PC-9 (cell line): ENCODE measurements around the gene MFSD6. TPM values are rescaled to one million over a fixed set of nuclear protein-coding genes. Genes with fewer than 3 reads are reported as not detected.

ENCODE experiments used
- BruUV-seq: library from RNA; stranded (reverse); fragments of 400-500 nt; replicated peaks from 2 replicates; lab custom pipeline; 2021; lab: Mats Ljungman, UMichigan
- CTCF ChIA-PET: fragments of 300-600 bp; sonication (Branson Sonifier 250); formaldehyde crosslinking; loops from one replicate; lab custom pipeline; 2022; ENCODE audit warnings: antibody characterized with exemption; lab: Charles Lee
- POLR2A ChIA-PET: fragments of 300-600 bp; sonication (Branson Sonifier 250); formaldehyde crosslinking; loops from one replicate; lab custom pipeline; 2022; ENCODE audit warnings: antibody characterized with exemption; ENCODE audit not compliant: unreplicated experiment; lab: Charles Lee
- DNase-seq, 2 experiments: peaks; one replicate each; pipeline versions ENCODE4 v3.0.0 to v3.0.0-alpha.2; 2015 to 2022; ENCODE audit warnings: mixed read lengths in 1 of 2
- H2AFZ ChIP-seq: fragments of 200-600 bp; sonication (generic); 2 replicates; pipeline ENCODE4 v1.8.1; 2017; ENCODE audit warnings: antibody characterized with exemption
- H3F3A ChIP-seq: fragments of 200-600 bp; sonication (generic); 2 replicates; pipeline ENCODE4 v1.8.1; 2017; ENCODE audit warnings: antibody characterized with exemption, mild to moderate bottlenecking, low read depth; ENCODE audit not compliant: insufficient read depth
- H3K27ac ChIP-seq: fragments of 200-600 bp; sonication (generic); 2 replicates; pipeline ENCODE4 v1.6.1; 2016; ENCODE audit warnings: mixed run types
- H3K27me3 ChIP-seq: fragments of 200-600 bp; sonication (generic); 2 replicates; pipeline ENCODE4 v1.6.1; 2016; ENCODE audit warnings: low read depth, mixed run types; ENCODE audit not compliant: insufficient read depth
- H3K36me3 ChIP-seq: fragments of 200-600 bp; sonication (generic); 2 replicates; pipeline ENCODE4 v1.6.1; 2016; ENCODE audit warnings: low read depth, mixed run types
- H3K4me1 ChIP-seq: fragments of 200-600 bp; sonication (generic); replicated peaks from 2 replicates; pipeline ENCODE4 v1.6.1; 2016; ENCODE audit warnings: mixed run types; ENCODE audit not compliant: insufficient read depth
- H3K4me2 ChIP-seq: fragments of 200-600 bp; sonication (generic); 2 replicates; pipeline ENCODE4 v1.6.1; 2017; ENCODE audit warnings: mixed run types
- H3K4me3 ChIP-seq: fragments of 200-600 bp; sonication (generic); 2 replicates; pipeline ENCODE4 v1.6.1; 2016; ENCODE audit warnings: mixed run types
- H3K79me2 ChIP-seq: fragments of 200-600 bp; sonication (generic); 2 replicates; pipeline ENCODE4 v1.6.1; 2017; ENCODE audit warnings: low read depth, mixed run types
- H3K9me2 ChIP-seq: fragments of 200-600 bp; sonication (generic); 2 replicates; pipeline ENCODE4 v1.8.1; 2017; ENCODE audit warnings: mild to moderate bottlenecking; ENCODE audit not compliant: insufficient read depth
- H3K9me3 ChIP-seq: fragments of 200-600 bp; sonication (generic); 2 replicates; pipeline ENCODE4 v1.8.1; 2016; ENCODE audit warnings: low read depth; ENCODE audit not compliant: insufficient read depth
- H4K20me1 ChIP-seq: fragments of 200-600 bp; sonication (generic); 2 replicates; pipeline ENCODE4 v1.8.1; 2017; ENCODE audit not compliant: insufficient read depth
- CTCF ChIP-seq: fragments of 200-600 bp; sonication (generic); conservative IDR thresholded peaks from 2 replicates; pipeline ENCODE4 v1.6.1; 2017; ENCODE audit warnings: mixed run types, antibody characterized with exemption, mild to moderate bottlenecking, moderate library complexity
- EZH2 ChIP-seq: fragments of 200-600 bp; sonication (generic); IDR thresholded peaks from 2 replicates; pipeline ENCODE4 v1.8.0; 2017; ENCODE audit warnings: antibody characterized with exemption, low read depth
- intact Hi-C: fragments of 100-400 bp; cut with micrococcal nuclease; formaldehyde crosslinking; loops from one replicate; pipeline ENCODE4 v1.10.0; 2022; ENCODE audit not compliant: unreplicated experiment
- total RNA-seq: library from RNA; stranded (reverse); gene quantifications from 2 replicates; pipeline ENCODE4 v1.2.3, GENCODE V29; 2021

The MFSD6 gene
- total RNA-seq, 1 experiment from 2014 or later, result 15.6 TPM

- Histone ChIP-seq H3K9me2 (no peaks in the 10 kb centered on the region), H3K27me3 (no peaks in the 10 kb centered on the region), H4K20me1 (no peaks in the 10 kb centered on the region), H2AFZ (no peak overlapping the region), H3K4me2 (no peak overlapping the region), H3F3A (no peaks in the 10 kb centered on the region), H3K36me3 (no peaks in the 10 kb centered on the region), H3K4me3 (no peak overlapping the region), H3K27ac (no peak overlapping the region), H3K79me2 (no peaks in the 10 kb centered on the region), H3K4me1 (no peaks in the 10 kb centered on the region), H3K9me3 (no peaks in the 10 kb centered on the region)
- no TSS peak for BruUV-seq
- intact Hi-C loops, result no loop called here
- no peak for TF ChIP-seq CTCF
- no peak for TF ChIP-seq EZH2
- DNase-seq, result no peak
- POLR2A ChIA-PET, result no interaction called here
- CTCF ChIA-PET, result no interaction called here
Measured at GRCh38 chr2:190436557-190436956, 28.4 kb downstream of the MFSD6 start.

- no peaks in the 10 kb centered on the region for H3K36me3 ChIP-seq
- no peaks in the 10 kb centered on the region for H3K27me3 ChIP-seq
- ChIA-PET POLR2A (no interaction called here), CTCF (no interaction called here)
- H3K27ac ChIP-seq, result no peak overlapping the region
- H2AFZ ChIP-seq, result no peak overlapping the region
- no peaks in the 10 kb centered on the region for H3K9me3 ChIP-seq
- H4K20me1 ChIP-seq, result no peaks in the 10 kb centered on the region
- DNase-seq, result no peak
- no peaks in the 10 kb centered on the region for H3F3A ChIP-seq
- no peak overlapping the region for H3K4me2 ChIP-seq
- no peak overlapping the region for H3K4me3 ChIP-seq
- TF ChIP-seq EZH2 (no peak), CTCF (no peak)
- H3K79me2 ChIP-seq, result no peaks in the 10 kb centered on the region
- intact Hi-C loops, result no loop called here
- H3K9me2 ChIP-seq, result no peaks in the 10 kb centered on the region
- no peaks in the 10 kb centered on the region for H3K4me1 ChIP-seq
- no TSS peak for BruUV-seq
Measured at GRCh38 chr2:190440113-190440512, 32.0 kb downstream of the MFSD6 start.

GRCh38 chr2:190441564-190441963, 33.4 kb downstream of the MFSD6 start:
- no peak for DNase-seq
- Histone ChIP-seq H3K4me2 (no peak overlapping the region), H3K4me1 (no peaks in the 10 kb centered on the region), H3K36me3 (no peaks in the 10 kb centered on the region), H3K79me2 (no peaks in the 10 kb centered on the region), H2AFZ (no peak overlapping the region), H3K4me3 (no peak overlapping the region), H4K20me1 (no peaks in the 10 kb centered on the region), H3K9me3 (no peaks in the 10 kb centered on the region), H3K9me2 (no peaks in the 10 kb centered on the region), H3K27me3 (no peaks in the 10 kb centered on the region), H3K27ac (no peak overlapping the region), H3F3A (no peaks in the 10 kb centered on the region)
- TF ChIP-seq CTCF (no peak), EZH2 (no peak)
- no TSS peak for BruUV-seq
- intact Hi-C loops, result no loop called here
- CTCF ChIA-PET, result no interaction called here
- POLR2A ChIA-PET, result no interaction called here
